GM12891 (cell line): Measurements from ENCODE around the gene BPGM.

ENCODE experiments used
- POLR2A ChIP-seq: IDR thresholded peaks from 2 replicates; pipeline ENCODE4 v1.6.1; 2011; ENCODE audit warnings: low read depth, low read length, control low read depth
- SPI1 ChIP-seq: IDR thresholded peaks from 2 replicates; pipeline ENCODE4 v1.6.1; 2011; ENCODE audit warnings: low read depth, low read length, control low read depth
- TAF1 ChIP-seq: IDR thresholded peaks from 2 replicates; pipeline ENCODE4 v1.6.1; 2011; ENCODE audit warnings: low read depth, low read length, control low read depth

DNA sequence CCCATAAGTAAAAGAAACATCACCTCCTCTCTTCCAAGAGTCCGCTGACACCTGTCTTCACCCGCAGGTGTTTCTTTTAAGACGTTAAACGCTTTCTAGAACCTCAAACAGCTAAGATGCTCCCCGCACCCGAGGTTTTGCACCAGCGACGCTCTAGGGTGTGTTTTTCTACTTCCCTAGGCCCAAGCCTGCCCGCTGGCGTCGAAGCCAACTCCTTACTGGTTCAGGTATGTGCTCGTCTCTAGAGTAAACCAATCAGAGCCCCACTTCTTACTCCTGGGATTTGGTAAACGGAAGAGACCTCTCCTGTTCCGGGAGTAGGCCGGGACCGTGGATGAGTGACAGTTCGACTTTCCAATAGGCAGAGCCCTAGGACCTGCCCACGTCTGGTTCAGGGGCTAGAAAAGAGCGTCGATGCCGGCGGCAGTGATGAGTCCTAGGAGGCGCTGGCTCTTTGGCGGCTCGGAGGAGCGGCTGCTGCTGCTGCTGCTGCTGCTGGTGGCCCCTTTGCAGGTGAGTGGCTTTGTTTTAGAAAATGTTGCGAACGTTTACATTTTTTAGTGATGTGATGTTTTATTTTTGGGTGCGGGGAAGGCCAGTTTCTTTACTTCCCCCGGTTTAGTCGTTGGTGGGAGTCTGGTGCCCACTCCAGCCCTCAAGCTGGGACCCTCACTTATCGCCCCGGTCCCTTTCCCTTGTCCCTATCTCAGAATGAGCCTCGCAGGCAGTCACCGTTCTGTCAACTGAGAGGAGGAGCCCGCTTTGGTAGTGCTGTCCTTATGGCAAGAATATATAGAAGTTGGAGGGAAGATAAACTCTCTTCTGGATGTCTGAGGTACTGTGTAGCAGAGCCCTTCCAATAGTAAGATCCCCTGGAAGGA lies at the start of gene BPGM:
- TF ChIP-seq POLR2A (peak; percentile 98), TAF1 (peak; percentile 88), SPI1 (no peak)
